GM18505 (cell line): ENCODE measurements around the gene SLC2A1.

Source experiments
- ATAC-seq: cut with Tn5 transposase; IDR thresholded peaks from one replicate; pipeline ENCODE4 v1.9.1; 2021; ENCODE audit not compliant: unreplicated experiment
- POLR2A ChIP-seq: IDR thresholded peaks from 4 replicates; pipeline ENCODE4 v1.6.1; 2011; ENCODE audit warnings: borderline replicate concordance; ENCODE audit not compliant: insufficient read depth, insufficient read length; ENCODE audit errors: extremely low read depth

Gene SLC2A1

GRCh38 chr1:42880384-42880783 lies 78.3 kb downstream of the SLC2A1 start:
- TF ChIP-seq POLR2A: no peak
- no peak for ATAC-seq

- no peak for TF ChIP-seq POLR2A
- ATAC-seq: no peak
Observed at GRCh38 chr1:42877380-42877779, 81.3 kb downstream of the SLC2A1 start.

DNA sequence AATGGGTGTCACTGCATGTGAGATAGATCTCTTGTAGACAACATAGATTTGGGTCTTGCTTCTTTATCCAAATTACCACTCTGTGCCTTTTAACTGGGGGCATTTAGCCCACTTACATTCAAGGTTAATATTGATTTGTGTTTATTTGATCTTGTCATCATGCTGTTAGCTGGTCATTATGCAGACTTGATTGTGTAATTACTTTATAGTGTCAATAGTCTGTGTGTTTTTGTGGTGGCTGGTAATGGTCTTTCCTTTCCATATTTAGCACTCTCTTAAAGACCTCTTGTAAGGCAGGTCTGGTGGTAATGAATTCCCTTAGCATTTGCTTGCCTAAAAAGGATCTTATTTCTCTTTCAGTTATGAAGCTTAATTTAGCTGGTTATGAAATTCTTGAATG lies 82.7 kb downstream of the SLC2A1 start:
- no peak for TF ChIP-seq POLR2A
- no peak for ATAC-seq
